H1 (cell line): ENCODE measurements around the gene COX10. TPM values are rescaled to one million over a fixed set of nuclear protein-coding genes. Genes with fewer than 3 reads are reported as not detected.
A peak's percentile ranks its signal among the peaks of the same experiment; 100 is the strongest.

Experiments
- CTCF ChIA-PET: fragments of 300-600 bp; sonication (Branson Sonifier 250); formaldehyde crosslinking; loops from one replicate; lab custom pipeline; 2021; ENCODE audit not compliant: partially characterized antibody; lab: Charles Lee
- POLR2A ChIA-PET: fragments of 300-600 bp; sonication (Branson Sonifier 250); formaldehyde crosslinking; loops from one replicate; lab custom pipeline; 2021; ENCODE audit warnings: inconsistent platforms; ENCODE audit not compliant: partially characterized antibody; lab: Charles Lee
- DNase-seq, 2 experiments: peaks; one replicate each; pipeline versions ENCODE4 v3.0.0 to v3.0.0-alpha.2; 2010 to 2022; ENCODE audit warnings: low spot score in 2 of 2, low read depth in 1 of 2, mixed read lengths in 1 of 2
- FAIRE-seq: peaks from 2 replicates; lab custom pipeline; 2011; peaks lifted over from hg19 to GRCh38; lab: Jason Lieb, UNC
- H2AFZ ChIP-seq: 2 replicates; pipeline ENCODE4 v1.8.1; 2012; ENCODE audit warnings: low read length, inconsistent platforms
- H2AK5ac ChIP-seq: 2 replicates; pipeline ENCODE4 v1.6.1; 2013; ENCODE audit warnings: low read depth, low read length
- H2BK120ac ChIP-seq: replicated peaks from 2 replicates; pipeline ENCODE3; 2013; ENCODE audit warnings: low read depth, low read length, inconsistent platforms
- H2BK12ac ChIP-seq: 2 replicates; pipeline ENCODE4 v1.6.1; 2013; ENCODE audit warnings: low read depth, low read length
- H2BK15ac ChIP-seq: 2 replicates; pipeline ENCODE4 v1.6.1; 2013; ENCODE audit warnings: low read length
- H2BK20ac ChIP-seq: 2 replicates; pipeline ENCODE4 v1.6.1; 2013; ENCODE audit warnings: low read length
- H2BK5ac ChIP-seq: 2 replicates; pipeline ENCODE4 v1.6.1; 2013; ENCODE audit warnings: low read depth, low read length
- H3K14ac ChIP-seq: 2 replicates; pipeline ENCODE4 v1.6.1; 2013; ENCODE audit warnings: inconsistent platforms; ENCODE audit not compliant: insufficient read length
- H3K18ac ChIP-seq: 2 replicates; pipeline ENCODE4 v1.6.1; 2013; ENCODE audit warnings: low read length; ENCODE audit errors: extremely low read depth
- H3K23ac ChIP-seq: 2 replicates; pipeline ENCODE4 v1.6.1; 2013; ENCODE audit warnings: inconsistent platforms; ENCODE audit not compliant: insufficient read length
- H3K23me2 ChIP-seq: 2 replicates; pipeline ENCODE4 v1.6.1; 2013; ENCODE audit warnings: low read depth, low read length
- H3K27ac ChIP-seq: 2 replicates; pipeline ENCODE4 v1.6.1; 2011; ENCODE audit warnings: low read depth, low read length, inconsistent platforms
- H3K27me3 ChIP-seq, 4 experiments: replicated peaks in 1 of 4; 1 replicate in 1 of 4; 2 replicates in 3 of 4; pipeline versions ENCODE4 v1.6.1 to v1.8.1; 2011 to 2013; ENCODE audit warnings: low read length in 3 of 4, mild to moderate bottlenecking in 3 of 4, inconsistent platforms in 2 of 4, mixed read lengths in 2 of 4, moderate library complexity in 1 of 4; ENCODE audit not compliant: control insufficient read depth in 3 of 4, insufficient read depth in 3 of 4; ENCODE audit errors: extremely low read depth in 1 of 4
- H3K36me3 ChIP-seq, 4 experiments: 2 replicates each; pipeline versions ENCODE4 v1.6.1 to v1.8.1; 2011 to 2013; ENCODE audit warnings: mild to moderate bottlenecking in 4 of 4, low read length in 3 of 4, moderate library complexity in 2 of 4, control low read depth in 1 of 4, inconsistent platforms in 1 of 4; ENCODE audit not compliant: insufficient read depth in 4 of 4, control insufficient read depth in 2 of 4
- H3K4ac ChIP-seq: replicated peaks from 2 replicates; pipeline ENCODE3; 2013; ENCODE audit warnings: low read length, low read depth, mixed read lengths, inconsistent platforms; ENCODE audit not compliant: insufficient read length
- H3K4me1 ChIP-seq, 4 experiments: replicated peaks in 1 of 4; 1 replicate in 1 of 4; 2 replicates in 3 of 4; pipeline versions ENCODE4 v1.6.1 to v1.8.1; 2011 to 2013; ENCODE audit warnings: low read length in 3 of 4, inconsistent platforms in 2 of 4, mixed read lengths in 1 of 4; ENCODE audit not compliant: insufficient read depth in 4 of 4, control insufficient read depth in 3 of 4
- H3K4me2 ChIP-seq, 2 experiments: 2 replicates each; pipeline versions ENCODE4 v1.6.1 to v1.8.1; 2011 to 2013; ENCODE audit warnings: low read depth in 2 of 2, low read length in 2 of 2, control low read depth in 1 of 2, inconsistent platforms in 1 of 2, mild to moderate bottlenecking in 1 of 2; ENCODE audit not compliant: insufficient read depth in 1 of 2
- H3K4me3 ChIP-seq, 4 experiments: fragments of 200-600, 300-600 bp in 1 of 4; sonication (generic), shearing (Covaris generic), sonication (Bioruptor Twin) in 1 of 4; 2 replicates each; pipeline versions ENCODE4 v1.5.1 to v1.8.1; 2011 to 2016; ENCODE audit warnings: low read length in 4 of 4, low read depth in 3 of 4, control low read depth in 2 of 4, inconsistent platforms in 2 of 4, mild to moderate bottlenecking in 2 of 4, mixed read lengths in 1 of 4, moderate library complexity in 1 of 4; ENCODE audit not compliant: insufficient read depth in 2 of 4; ENCODE audit errors: extremely low read depth in 1 of 4
- H3K56ac ChIP-seq: replicated peaks from 2 replicates; pipeline ENCODE3; 2013; ENCODE audit warnings: low read depth, mild to moderate bottlenecking, mixed read lengths, low read length, inconsistent platforms; ENCODE audit not compliant: insufficient read length
- H3K79me1 ChIP-seq: 2 replicates; pipeline ENCODE4 v1.6.1; 2013; ENCODE audit warnings: low read depth, low read length, control low read depth
- H3K79me2 ChIP-seq, 2 experiments: 2 replicates each; pipeline versions ENCODE4 v1.6.1 to v1.8.1; 2012 to 2013; ENCODE audit warnings: low read length in 2 of 2, mild to moderate bottlenecking in 2 of 2, inconsistent platforms in 1 of 2; ENCODE audit not compliant: insufficient read depth in 2 of 2, control insufficient read depth in 1 of 2
- H3K9ac ChIP-seq, 4 experiments: replicated peaks in 1 of 4; 1 replicate in 1 of 4; 2 replicates in 3 of 4; pipeline versions ENCODE4 v1.6.1 to v1.8.1; 2011 to 2013; ENCODE audit warnings: low read depth in 3 of 4, low read length in 3 of 4, control low read depth in 2 of 4, mild to moderate bottlenecking in 2 of 4, moderate library complexity in 2 of 4, inconsistent platforms in 1 of 4; ENCODE audit errors: extremely low read depth in 1 of 4
- H3K9me3 ChIP-seq, 2 experiments: 2 replicates each; pipeline versions ENCODE4 v1.6.1 to v1.8.1; 2012 to 2013; ENCODE audit warnings: mild to moderate bottlenecking in 2 of 2, moderate library complexity in 2 of 2, control low read depth in 1 of 2, inconsistent platforms in 1 of 2, low read depth in 1 of 2, low read length in 1 of 2, mixed read lengths in 1 of 2; ENCODE audit not compliant: insufficient read depth in 2 of 2
- H4K20me1 ChIP-seq, 2 experiments: replicated peaks in 1 of 2; 2 replicates each; pipeline versions ENCODE3 to v1.8.1; 2011 to 2013; ENCODE audit warnings: inconsistent platforms in 2 of 2, low read length in 2 of 2, mild to moderate bottlenecking in 1 of 2; ENCODE audit not compliant: insufficient read depth in 2 of 2, control insufficient read depth in 1 of 2
- H4K5ac ChIP-seq: 2 replicates; pipeline ENCODE4 v1.6.1; 2013; ENCODE audit warnings: low read length, low read depth, mixed read lengths, inconsistent platforms; ENCODE audit not compliant: insufficient read length
- H4K8ac ChIP-seq: 2 replicates; pipeline ENCODE4 v1.8.0; 2013; ENCODE audit warnings: mild to moderate bottlenecking, moderate library complexity, low read length, inconsistent platforms; ENCODE audit not compliant: insufficient read depth; ENCODE audit errors: extremely low read depth
- H4K91ac ChIP-seq: replicated peaks from 2 replicates; pipeline ENCODE3; 2013; ENCODE audit warnings: low read length, mixed read lengths, inconsistent platforms; ENCODE audit not compliant: insufficient read length
- BCL11A ChIP-seq, 2 experiments: IDR thresholded peaks; one replicate each; pipeline ENCODE4 v1.6.1; 2011; ENCODE audit warnings: low read depth in 2 of 2, low read length in 2 of 2, mild to moderate bottlenecking in 2 of 2
- CEBPB ChIP-seq: IDR thresholded peaks from 2 replicates; pipeline ENCODE4 v1.6.1; 2012; ENCODE audit warnings: low read depth, low read length
- HDAC6 ChIP-seq: IDR thresholded peaks from one replicate; pipeline ENCODE4 v1.7.1; 2012; ENCODE audit warnings: low read depth, mild to moderate bottlenecking, inconsistent platforms, low read length, moderate library complexity
- RAD21 ChIP-seq, 2 experiments: IDR thresholded peaks in 1 of 2; conservative IDR thresholded peaks in 1 of 2; 2 replicates each; pipeline ENCODE4 v1.6.1; 2011; ENCODE audit warnings: low read depth in 2 of 2, low read length in 2 of 2, improper control_type of control experiment in 1 of 2, inconsistent platforms in 1 of 2, mild to moderate bottlenecking in 1 of 2, moderate library complexity in 1 of 2
- TAF1 ChIP-seq: IDR thresholded peaks from 2 replicates; pipeline ENCODE4 v1.6.1; 2011; ENCODE audit warnings: mild to moderate bottlenecking, low read depth, low read length
- WGBS, 2 experiments: shearing (Covaris generic) in 1 of 2; methylation state at CpG; one replicate each; pipeline versions ENCODE4 v1.1.6 to v1.1.7; 2013 to 2015; ENCODE audit warnings: low lambda C conversion rate in 2 of 2, mixed read lengths in 2 of 2, inconsistent platforms in 1 of 2, low coverage in 1 of 2, missing lambda C conversion rate in 1 of 2; ENCODE audit not compliant: insufficient replicate concordance in 2 of 2, insufficient coverage in 1 of 2, insufficient read length in 1 of 2; ENCODE audit errors: extremely low coverage in 1 of 2, missing lambda C conversion rate in 1 of 2; 5-methylcytosine and 5-hydroxymethylcytosine counted together
- polyA plus RNA-seq, 7 experiments: library from polyadenylated mRNA; depleted of rRNA in 3 of 7; stranded (reverse) in 5 of 7; unstranded in 2 of 7; fragments of >200 nt in 5 of 7; fragments of 200-250 nt in 2 of 7; gene quantifications; 1 replicate in 5 of 7; 2 replicates in 1 of 7; 4 replicates in 1 of 7; pipeline versions ENCODE4 v1.2.1 to v1.2.3, GENCODE V29; 2011 to 2013; ENCODE audit warnings: missing spikeins in 2 of 7, mixed read lengths in 2 of 7
- total RNA-seq: library from RNA; stranded (reverse); fragmentation: NEBNext Ultra II Directional; extraction: Animal tissue kit (Norgen Biotek cat#: 25700); gene quantifications from 2 replicates; pipeline ENCODE4 v1.2.1, GENCODE V29; 2021
- TF ChIP-seq, protein P1 (sequence below), 3 experiments: IDR thresholded peaks; 1 replicate in 2 of 3; 2 replicates in 1 of 3; pipeline versions ENCODE4 v1.5.1 to v1.6.1; 2011; ENCODE audit warnings: low read length in 3 of 3, mild to moderate bottlenecking in 3 of 3, inconsistent platforms in 2 of 3, low read depth in 1 of 3, moderate library complexity in 1 of 3; ENCODE audit not compliant: insufficient read depth in 1 of 3; ENCODE audit errors: control extremely low read depth in 1 of 3

The COX10 gene
- total and polyA plus RNA-seq, 2 of the 8 experiments (the other 6 are each of a cell fraction or from before 2014, with no cell fraction given) = 18.0 to 23.0 TPM

- Histone ChIP-seq H4K91ac (no peak overlapping the region), H3K23ac (no peak overlapping the region), H2AFZ (no peak overlapping the region), H3K79me2 (no peaks in the 10 kb centered on the region), H3K9ac (no peak overlapping the region), H4K20me1 (no peaks in the 10 kb centered on the region), H3K56ac (no peak overlapping the region), H3K4me2 (no peak overlapping the region), H2BK12ac (no peak overlapping the region), H4K5ac (no peak overlapping the region), H2AK5ac (no peak overlapping the region), H2BK120ac (no peak overlapping the region), H3K27ac (no peak overlapping the region), H3K14ac (no peak overlapping the region), H3K36me3 (peaks cover 0 to 14% (median 0%) of the 10 kb centered on the region in 4 experiments; a peak in 1 of 8 replicates), H3K4ac (no peak overlapping the region), H3K4me1 (no peaks in the 10 kb centered on the region), H3K18ac (no peak overlapping the region), H3K27me3 (no peaks in the 10 kb centered on the region), H3K4me3 (no peak overlapping the region), H3K9me3 (peaks cover 11 to 14% of the 10 kb centered on the region in 2 experiments; a peak in 3 of 4 replicates), H3K79me1 (no peaks in the 10 kb centered on the region), H2BK20ac (no peak overlapping the region), H2BK15ac (no peak overlapping the region), H2BK5ac (no peak overlapping the region), H4K8ac (no peak overlapping the region), H3K23me2 (no peaks in the 10 kb centered on the region; the same call in 1 of the 2 replicates)
- TF ChIP-seq, protein P1, sequence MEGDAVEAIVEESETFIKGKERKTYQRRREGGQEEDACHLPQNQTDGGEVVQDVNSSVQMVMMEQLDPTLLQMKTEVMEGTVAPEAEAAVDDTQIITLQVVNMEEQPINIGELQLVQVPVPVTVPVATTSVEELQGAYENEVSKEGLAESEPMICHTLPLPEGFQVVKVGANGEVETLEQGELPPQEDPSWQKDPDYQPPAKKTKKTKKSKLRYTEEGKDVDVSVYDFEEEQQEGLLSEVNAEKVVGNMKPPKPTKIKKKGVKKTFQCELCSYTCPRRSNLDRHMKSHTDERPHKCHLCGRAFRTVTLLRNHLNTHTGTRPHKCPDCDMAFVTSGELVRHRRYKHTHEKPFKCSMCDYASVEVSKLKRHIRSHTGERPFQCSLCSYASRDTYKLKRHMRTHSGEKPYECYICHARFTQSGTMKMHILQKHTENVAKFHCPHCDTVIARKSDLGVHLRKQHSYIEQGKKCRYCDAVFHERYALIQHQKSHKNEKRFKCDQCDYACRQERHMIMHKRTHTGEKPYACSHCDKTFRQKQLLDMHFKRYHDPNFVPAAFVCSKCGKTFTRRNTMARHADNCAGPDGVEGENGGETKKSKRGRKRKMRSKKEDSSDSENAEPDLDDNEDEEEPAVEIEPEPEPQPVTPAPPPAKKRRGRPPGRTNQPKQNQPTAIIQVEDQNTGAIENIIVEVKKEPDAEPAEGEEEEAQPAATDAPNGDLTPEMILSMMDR (IDR thresholded peaks at IDR 0.05; ENCODE audit: control extremely low read depth in 1 of 3, insufficient read depth in 1 of 3, low read depth in 1 of 3, low read length in 3 of 3) = peak; percentile 38 to 46 (median 46); a peak in 3 of 4 replicates
- TF ChIP-seq CEBPB = no peak
- TF ChIP-seq TAF1 = no peak
- no peak for TF ChIP-seq BCL11A (IDR thresholded peaks at IDR 0.05; ENCODE audit: low read depth in 2 of 2, low read length in 2 of 2)
- TF ChIP-seq RAD21 (IDR thresholded peaks at IDR 0.05 in 1 of 2, conservative IDR thresholded peaks at IDR 0.05 in 1 of 2; ENCODE audit: low read depth in 2 of 2, low read length in 2 of 2) = peak; percentile 42 to 52; a peak in 3 of 4 replicates
- TF ChIP-seq HDAC6 = no peak
- FAIRE-seq (no peak), DNase-seq (peak in 1 of 2 experiments; percentile 67)
- CTCF ChIA-PET = interaction anchor here (1.0 to 1.5 kb wide), 4 partner anchors 13 to 90 kb away, joined by 3 to 8 read pairs (median 3); partner anchors contain the start of gene HS3ST3B1
- WGBS, 2 experiments = 91% methylated on average over 17 of the region's 17 CpGs; no CpG with 5 or more reads in 1 of the 2 experiments
- POLR2A ChIA-PET = interaction anchor here (1.1 kb wide), 1 partner anchor 8 kb away, joined by 3 read pairs; no protein-coding TSS in a partner anchor
Measured at GRCh38 chr17:14211801-14212200, 142.5 kb downstream of the COX10 start.
